HEK293 (cell line): Measurements from ENCODE around the gene UCK2.

Experiments used
- CTCF ChIA-PET: fragments of 350-600 bp; formaldehyde crosslinking; extraction: SDS; loops from one replicate; lab custom pipeline; 2021; ENCODE audit warnings: antibody characterized with exemption; lab: Yijun Ruan, JAX
- POLR2A ChIA-PET: fragments of 300-600 bp; formaldehyde crosslinking; extraction: SDS; loops from one replicate; lab custom pipeline; 2020; ENCODE audit warnings: antibody characterized with exemption, inconsistent platforms; lab: Yijun Ruan, JAX
- H3K27ac ChIP-seq: fragments of 200-500 bp; sonication (Bioruptor generic); 2 replicates; pipeline ENCODE4 v1.5.1; 2014; ENCODE audit warnings: low read depth, low read length, control low read depth, inconsistent platforms; ENCODE audit errors: extremely low read depth
- H3K36me3 ChIP-seq, 2 experiments: fragments of 200-500 bp in 1 of 2; sonication (Bioruptor generic) in 1 of 2; 1 replicate in 1 of 2; 2 replicates in 1 of 2; pipeline ENCODE4 v1.5.1; 2014 to 2017; ENCODE audit warnings: inconsistent platforms in 2 of 2, low read length in 2 of 2; ENCODE audit not compliant: control insufficient read depth in 2 of 2, insufficient read depth in 1 of 2
- H3K4me1 ChIP-seq: fragments of 200-500 bp; sonication (Bioruptor generic); 2 replicates; pipeline ENCODE4 v1.5.1; 2014; ENCODE audit warnings: mild to moderate bottlenecking, low read length, inconsistent platforms; ENCODE audit not compliant: control insufficient read depth, insufficient read depth
- H3K4me3 ChIP-seq: 2 replicates; pipeline ENCODE4 v1.5.1; 2011; ENCODE audit warnings: low read depth, mild to moderate bottlenecking, control low read depth, low read length, moderate library complexity
- H3K9me3 ChIP-seq: fragments of 200-500 bp; sonication (Bioruptor generic); 2 replicates; pipeline ENCODE4 v1.5.1; 2014; ENCODE audit warnings: low read depth, low read length, inconsistent platforms; ENCODE audit not compliant: control insufficient read depth, insufficient read depth
- GLIS2 ChIP-seq: fragments of 450-650 bp; formaldehyde crosslinking; IDR thresholded peaks from 2 replicates; pipeline ENCODE4 v1.5.1; 2016; ENCODE audit warnings: missing biosample characterization, missing genetic modification characterization
- RBAK ChIP-seq: fragments of 450-650 bp; formaldehyde crosslinking; IDR thresholded peaks from 2 replicates; pipeline ENCODE4 v1.5.1; 2016; ENCODE audit warnings: missing biosample characterization, missing genetic modification characterization
- SALL2 ChIP-seq: fragments of 450-650 bp; formaldehyde crosslinking; IDR thresholded peaks from 2 replicates; pipeline ENCODE4 v1.5.0; 2017; ENCODE audit warnings: missing biosample characterization, mild to moderate bottlenecking, missing genetic modification characterization, borderline replicate concordance
- SCRT2 ChIP-seq: fragments of 450-650 bp; formaldehyde crosslinking; IDR thresholded peaks from 2 replicates; pipeline ENCODE4 v1.5.1; 2016; ENCODE audit warnings: missing biosample characterization, missing genetic modification characterization
- ZBTB17 ChIP-seq: fragments of 450-650 bp; formaldehyde crosslinking; IDR thresholded peaks from 2 replicates; pipeline ENCODE4 v1.5.1; 2016; ENCODE audit warnings: missing biosample characterization, missing genetic modification characterization
- ZFHX2 ChIP-seq: fragments of 450-650 bp; formaldehyde crosslinking; conservative IDR thresholded peaks from 2 replicates; pipeline ENCODE4 v1.5.1; 2016; ENCODE audit warnings: missing biosample characterization, missing genetic modification characterization
- ZNF148 ChIP-seq: fragments of 450-650 bp; formaldehyde crosslinking; IDR thresholded peaks from 2 replicates; pipeline ENCODE4 v1.5.0; 2017; ENCODE audit warnings: missing biosample characterization, missing genetic modification characterization, borderline replicate concordance
- ZNF155 ChIP-seq: fragments of 450-650 bp; formaldehyde crosslinking; IDR thresholded peaks from 2 replicates; pipeline ENCODE4 v1.5.1; 2016; ENCODE audit warnings: missing biosample characterization, missing genetic modification characterization
- ZNF157 ChIP-seq: fragments of 450-650 bp; formaldehyde crosslinking; IDR thresholded peaks from 2 replicates; pipeline ENCODE4 v1.5.1; 2016; ENCODE audit warnings: missing biosample characterization, missing genetic modification characterization
- ZNF184 ChIP-seq: fragments of 450-650 bp; IDR thresholded peaks from 2 replicates; pipeline ENCODE4 v1.5.1; 2018; ENCODE audit warnings: missing biosample characterization, mild to moderate bottlenecking, missing genetic modification characterization
- ZNF280C ChIP-seq: fragments of 450-650 bp; formaldehyde crosslinking; IDR thresholded peaks from 2 replicates; pipeline ENCODE4 v1.5.1; 2016; ENCODE audit warnings: missing biosample characterization, missing genetic modification characterization
- ZNF585B ChIP-seq: fragments of 450-650 bp; formaldehyde crosslinking; IDR thresholded peaks from 2 replicates; pipeline ENCODE4 v1.5.1; 2016; ENCODE audit warnings: missing biosample characterization, missing genetic modification characterization
- ZNF623 ChIP-seq: fragments of 450-650 bp; formaldehyde crosslinking; IDR thresholded peaks from 2 replicates; pipeline ENCODE4 v1.5.1; 2016; ENCODE audit warnings: missing biosample characterization, missing genetic modification characterization
- ZNF776 ChIP-seq: fragments of 450-650 bp; formaldehyde crosslinking; IDR thresholded peaks from 2 replicates; pipeline ENCODE4 v1.5.0; 2017; ENCODE audit warnings: missing biosample characterization, missing genetic modification characterization, borderline replicate concordance
- TF ChIP-seq, protein P1 (sequence below): IDR thresholded peaks from 2 replicates; pipeline ENCODE4 v1.6.1; 2011; ENCODE audit warnings: mild to moderate bottlenecking, low read depth, low read length, borderline replicate concordance

Gene UCK2

GRCh38 chr1:165884009-165884689 is 56.7 kb downstream of the UCK2 start:
- Histone ChIP-seq H3K4me1 (0 out of 2 replicates have a peak, but pooled peaks cover 5% of the 10 kb centered on the region), H3K9me3 (no peaks in the 10 kb centered on the region)
- TF ChIP-seq ZNF623 (no peak), ZNF280C (tag by site-specific recombination) (no peak), ZNF184 (tag by site-specific recombination) (no peak), ZNF157 (tag by site-specific recombination) (no peak), ZNF585B (no peak), SALL2 (tag by site-specific recombination) (no peak), ZNF776 (tag by site-specific recombination) (no peak), ZNF155 (no peak), RBAK (tag by site-specific recombination) (no peak), GLIS2 (no peak), ZBTB17 (tag by site-specific recombination) (no peak), ZNF148 (no peak)
- TF ChIP-seq, protein P1, sequence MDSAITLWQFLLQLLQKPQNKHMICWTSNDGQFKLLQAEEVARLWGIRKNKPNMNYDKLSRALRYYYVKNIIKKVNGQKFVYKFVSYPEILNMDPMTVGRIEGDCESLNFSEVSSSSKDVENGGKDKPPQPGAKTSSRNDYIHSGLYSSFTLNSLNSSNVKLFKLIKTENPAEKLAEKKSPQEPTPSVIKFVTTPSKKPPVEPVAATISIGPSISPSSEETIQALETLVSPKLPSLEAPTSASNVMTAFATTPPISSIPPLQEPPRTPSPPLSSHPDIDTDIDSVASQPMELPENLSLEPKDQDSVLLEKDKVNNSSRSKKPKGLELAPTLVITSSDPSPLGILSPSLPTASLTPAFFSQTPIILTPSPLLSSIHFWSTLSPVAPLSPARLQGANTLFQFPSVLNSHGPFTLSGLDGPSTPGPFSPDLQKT = no peak
- TF ChIP-seq, all 188 proteins: peak for 0
- POLR2A ChIA-PET = interaction anchor here (1.6 to 2.4 kb wide), 2 partner anchors 11 to 115 kb away, joined by 5 to 6 read pairs; partner anchors contain the start of gene TMCO1
- H3K27ac ChIP-seq = no peak overlapping the region
- H3K4me3 ChIP-seq = no peak overlapping the region
- CTCF ChIA-PET = interaction anchor here (0.7 to 1.1 kb wide), 3 partner anchors 13 to 1174 kb away, joined by 3 to 4 read pairs (median 3); no protein-coding TSS in a partner anchor
- H3K36me3 ChIP-seq = no peaks in the 10 kb centered on the region; a peak in 1 of 3 replicates

DNA sequence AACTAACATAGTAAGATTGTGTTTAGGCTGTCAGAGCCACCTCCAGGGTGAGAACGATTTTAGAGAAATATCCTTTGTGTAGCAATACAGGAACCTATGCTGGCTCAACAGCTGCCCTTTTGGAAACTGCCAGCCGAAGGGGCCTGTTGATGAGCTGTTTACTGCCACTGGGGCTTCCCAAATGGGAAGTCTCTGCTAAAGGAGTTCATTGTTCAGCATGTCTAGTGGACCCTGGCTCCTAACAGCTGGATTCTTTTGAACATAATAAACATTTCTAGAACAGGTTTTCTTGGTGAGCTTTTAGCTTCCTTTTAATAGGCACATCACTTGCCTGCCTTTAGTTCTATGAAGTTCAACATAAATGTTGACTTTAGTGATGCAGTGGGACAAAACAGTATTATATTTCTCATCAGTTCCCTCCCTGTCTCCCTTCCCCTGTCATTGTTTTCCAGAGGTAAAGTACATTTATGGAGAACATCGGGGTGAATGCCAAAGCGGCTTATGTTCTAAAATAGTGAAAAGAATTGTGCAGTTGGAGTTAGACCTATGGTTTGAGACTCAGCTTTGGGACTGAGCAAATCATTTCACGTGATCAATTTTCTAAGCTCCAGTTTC is 57.4 kb downstream of the UCK2 start:
- Histone ChIP-seq H3K4me1 (0 out of 2 replicates have a peak, but pooled peaks cover 5% of the 10 kb centered on the region), H3K9me3 (no peaks in the 10 kb centered on the region), H3K36me3 (peaks cover 0 to under 1% of the 10 kb centered on the region in 2 experiments; a peak in 2 of 3 replicates), H3K27ac (no peak overlapping the region), H3K4me3 (no peak overlapping the region)
- TF ChIP-seq SCRT2 (tag by site-specific recombination) (0 out of 2 replicates have a peak, but pooled peaks have one; percentile 24), ZFHX2 (tag by site-specific recombination) (no peak)
- ChIA-PET CTCF (interaction anchor here (0.7 to 0.8 kb wide), 2 partner anchors 113 to 1174 kb away, joined by 3 read pairs; no protein-coding TSS in a partner anchor), POLR2A (interaction anchor here (0.5 to 2.4 kb wide), 3 partner anchors 10 to 116 kb away, joined by 3 to 6 read pairs (median 5); partner anchors contain the start of gene TMCO1)
